ENCODE data around the gene EPC2.
A peak's percentile ranks its signal among the peaks of the same experiment; 100 is the strongest.
"Not testable (repeated sequence)": the region's sequence is repeated elsewhere in the genome, so short reads cannot be mapped to it uniquely, and the experiment has no call there.

Gene EPC2

GRCh38 chr2:148660999-148661398 is 16.4 kb downstream of the EPC2 start:
- TF ChIP-seq ZFX (IDR thresholded peaks at IDR 0.05): no peak
- TF ChIP-seq CTCF (conservative IDR thresholded peaks at IDR 0.05): no peak
- no peak overlapping the region for H3K27ac ChIP-seq

GRCh38 chr2:148662332-148662731 is 17.8 kb downstream of the EPC2 start:
- H3K27ac ChIP-seq: not testable (repeated sequence)

GRCh38 chr2:148664229-148664628 is 19.7 kb downstream of the EPC2 start:
- H3K27ac ChIP-seq: no peak overlapping the region
- no peak for TF ChIP-seq ZFX (IDR thresholded peaks at IDR 0.05)
- TF ChIP-seq CTCF (conservative IDR thresholded peaks at IDR 0.05): no peak

GRCh38 chr2:148666555-148666954 is 22.0 kb downstream of the EPC2 start:
- H3K27ac ChIP-seq: no peak overlapping the region
- TF ChIP-seq CTCF (conservative IDR thresholded peaks at IDR 0.05): no peak
- TF ChIP-seq ZFX (IDR thresholded peaks at IDR 0.05): no peak

GRCh38 chr2:148667113-148667836 is 22.7 kb downstream of the EPC2 start:
- TF ChIP-seq ZFX (IDR thresholded peaks at IDR 0.05) (no peak), CTCF (conservative IDR thresholded peaks at IDR 0.05) (no peak)
- no peak overlapping the region for H3K27ac ChIP-seq

- TF ChIP-seq ZFX (IDR thresholded peaks at IDR 0.05) (no peak), CTCF (conservative IDR thresholded peaks at IDR 0.05) (no peak)
Measured at GRCh38 chr2:148670773-148671172, 26.2 kb downstream of the EPC2 start.

GRCh38 chr2:148674063-148675020 is 29.8 kb downstream of the EPC2 start:
- no peak overlapping the region for H3K27ac ChIP-seq
- TF ChIP-seq CTCF (conservative IDR thresholded peaks at IDR 0.05): peak; percentile 77
- TF ChIP-seq ZFX (IDR thresholded peaks at IDR 0.05): no peak

More at GRCh38 chr2:148670773-148671172, 26.2 kb downstream of the EPC2 start:
- H3K27ac ChIP-seq: no peak overlapping the region

Measured in C4-2B (cell line).